Measurements from ENCODE around the gene C5orf63.

GRCh38 chr5:127040796-127041520 lies 32.3 kb downstream of the C5orf63 start:
- TF ChIP-seq CTCF (IDR thresholded peaks at IDR 0.05), result no peak
- no peak for TF ChIP-seq POLR2A (IDR thresholded peaks at IDR 0.05)

Measured in Peyer's patch (tissue), 4 donors.